Measurements from ENCODE around the gene FBXW2. TPM values are rescaled to one million over a fixed set of nuclear protein-coding genes. Genes with fewer than 3 reads are reported as not detected.

Gene FBXW2
- total and polyA plus RNA-seq, 5 donors: 13.9 to 52.5 (median 46.2) TPM

DNA sequence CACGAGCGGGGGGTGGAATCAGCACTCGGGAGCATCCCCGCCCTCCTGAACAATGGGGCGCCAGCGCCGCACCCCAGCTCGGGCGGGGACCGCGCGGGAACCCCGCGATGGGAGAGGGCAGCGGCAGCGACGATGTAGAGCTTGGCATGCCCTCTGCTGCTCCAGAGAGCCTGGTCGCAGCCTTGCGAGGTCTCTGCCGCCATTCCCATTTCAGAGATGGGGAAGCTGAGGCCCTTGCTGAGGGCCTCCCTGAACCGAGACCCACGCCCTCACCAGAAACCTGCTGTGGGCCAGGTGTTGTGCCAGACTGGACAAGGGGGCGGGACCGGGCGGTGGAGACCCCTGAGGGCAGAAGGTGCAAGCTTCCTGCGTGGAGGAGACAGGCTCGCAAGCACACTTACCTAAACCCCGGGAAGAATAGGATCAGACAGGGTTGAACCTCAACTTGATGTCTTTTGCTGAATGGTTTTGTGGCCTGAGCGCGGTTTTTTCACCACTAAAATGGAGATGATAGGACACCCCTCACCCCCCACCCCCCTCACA, 78.3 kb downstream of the FBXW2 start:
- WGBS: 10% methylated on average over 30 of the region's 30 CpGs
- intact Hi-C loops (cut with DNase I): no loop called here
- DNase-seq (no peak), ATAC-seq (peak in 1 of 2 donors; percentile 1)
- Histone ChIP-seq H3K27ac (ENCODE audit: low read length) (peak overlapping the region; percentile 16), H3K9me3 (ENCODE audit: control insufficient read depth, low read length) (no peaks in the 10 kb centered on the region), H3K4me1 (ENCODE audit: control insufficient read depth, insufficient read depth, low read length) (no peaks in the 10 kb centered on the region), H3K27me3 (ENCODE audit: control insufficient read depth, insufficient read depth) (no peaks in the 10 kb centered on the region), H3K4me3 (ENCODE audit: low read length) (peak overlapping the region; percentile 85)

DNA sequence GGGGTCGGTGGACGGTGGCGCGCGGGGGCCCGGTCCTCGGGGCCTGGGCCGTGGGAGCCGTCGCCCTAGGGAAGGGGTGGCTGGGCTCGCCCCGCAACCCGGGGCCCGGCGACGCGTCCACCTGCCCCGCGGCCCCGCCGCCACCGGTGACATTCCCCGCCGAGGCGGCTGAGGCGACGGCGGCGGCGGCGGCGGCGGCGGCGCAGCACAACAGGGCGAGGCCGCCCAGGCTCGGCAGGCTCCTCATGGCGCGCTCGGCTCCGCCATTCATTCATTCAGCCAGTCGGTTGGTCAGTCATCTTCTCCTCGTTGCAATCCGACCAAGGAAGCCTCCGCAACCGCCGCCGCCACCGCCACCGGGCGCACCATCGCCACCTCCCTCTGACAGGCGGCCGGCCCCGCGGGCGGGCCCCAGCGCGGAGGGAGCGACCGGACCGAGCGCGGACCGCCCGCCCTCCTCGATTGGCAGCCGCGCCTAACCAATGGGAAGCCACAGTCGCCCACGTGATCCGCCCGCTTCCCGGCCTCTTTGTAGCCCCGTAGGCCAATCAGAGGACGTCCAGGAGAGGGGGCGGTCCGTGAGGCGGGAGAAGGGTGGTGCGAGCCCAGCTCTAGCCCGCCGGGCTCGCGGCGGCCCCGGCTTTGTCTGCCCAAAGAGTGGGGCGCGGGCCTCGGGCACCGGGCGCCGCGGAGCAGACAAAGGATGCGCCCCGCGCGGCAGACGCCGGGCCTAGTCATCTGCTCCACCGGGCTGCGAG, 78.9 kb downstream of the FBXW2 start, which contains the start of gene MEGF9:
Gene MEGF9, minus strand, starts transcription at position 383 of the 758 bp plus-strand sequence. Its CDS starts 112 bp downstream, at position 271.
- WGBS: under 1% methylated on average over 102 of the region's 102 CpGs
- no peaks in the 10 kb centered on the region for H3K27me3 ChIP-seq (ENCODE audit: control insufficient read depth, insufficient read depth)
- intact Hi-C loops (cut with DNase I): no loop called here
- H3K27ac ChIP-seq (ENCODE audit: low read length): peak within 1 kb of the TSS; percentile 16
- DNase-seq (peak; percentile 98 to 99 (median 99)), ATAC-seq (peak; percentile 98)
- H3K4me3 ChIP-seq (ENCODE audit: low read length): peak within 1 kb of the TSS; percentile 85
- H3K9me3 ChIP-seq (ENCODE audit: control insufficient read depth, low read length): no peaks in the 10 kb centered on the region
- no peaks in the 10 kb centered on the region for H3K4me1 ChIP-seq (ENCODE audit: control insufficient read depth, insufficient read depth, low read length)

DNA sequence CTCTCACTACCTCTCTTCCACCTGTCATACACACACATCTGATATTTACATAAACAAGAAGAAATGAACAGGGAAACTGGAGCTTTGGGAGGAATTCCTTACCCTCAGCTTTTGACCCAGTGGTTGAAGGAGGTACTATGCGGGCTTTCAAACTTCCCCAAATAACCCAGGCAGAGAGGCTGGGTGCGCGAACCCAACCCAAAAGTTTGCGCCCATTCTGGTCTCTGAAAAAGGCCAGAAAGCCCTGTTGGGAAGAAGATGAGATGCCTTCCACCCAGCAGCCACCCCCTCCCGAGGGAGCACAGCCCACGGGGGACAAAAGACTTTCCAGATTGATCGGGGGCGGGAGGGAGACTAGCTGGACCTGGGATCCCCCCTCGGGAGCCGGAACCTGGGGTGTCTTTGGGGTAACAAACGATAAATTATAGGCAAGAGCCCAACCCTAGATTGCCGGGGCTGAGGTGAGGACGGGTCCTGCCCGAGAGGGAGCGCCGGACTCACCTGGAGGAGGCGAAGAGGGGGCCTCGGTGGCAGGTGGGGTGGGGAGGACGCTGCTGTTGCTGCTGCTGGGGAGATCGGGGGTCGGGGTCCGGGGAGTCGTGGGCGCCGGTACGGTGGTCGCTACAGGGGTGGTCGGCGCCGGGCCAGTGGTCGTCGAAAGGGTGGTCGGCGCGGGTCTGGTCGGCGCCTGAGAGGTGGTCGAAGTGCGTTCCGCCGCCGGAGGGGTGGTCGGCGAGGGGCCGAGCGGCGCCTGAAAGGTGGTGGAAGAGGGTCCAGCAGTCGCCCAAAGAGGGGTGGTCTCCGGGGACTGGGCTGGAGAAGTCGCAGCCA, 79.7 kb downstream of the FBXW2 start:
- peak overlapping the region; percentile 2 for H3K27ac ChIP-seq (ENCODE audit: low read length)
- H3K4me3 ChIP-seq (ENCODE audit: low read length): peak overlapping the region; percentile 85
- DNase-seq (peak; percentile 48 to 77 (median 74)), ATAC-seq (no peak)
- intact Hi-C loops (cut with DNase I): no loop called here
- no peaks in the 10 kb centered on the region for H3K9me3 ChIP-seq (ENCODE audit: control insufficient read depth, low read length)
- WGBS: 3% methylated on average over 50 of the region's 50 CpGs
- H3K27me3 ChIP-seq (ENCODE audit: control insufficient read depth, insufficient read depth): no peaks in the 10 kb centered on the region
- H3K4me1 ChIP-seq (ENCODE audit: control insufficient read depth, insufficient read depth, low read length): no peaks in the 10 kb centered on the region

GRCh38 chr9:120712539-120713031, 80.6 kb downstream of the FBXW2 start:
- no peak for DNase-seq
- intact Hi-C loops (cut with DNase I): no loop called here
- no peaks in the 10 kb centered on the region for H3K9me3 ChIP-seq (ENCODE audit: control insufficient read depth, low read length)
- no peak overlapping the region for H3K27ac ChIP-seq (ENCODE audit: low read length)
- no peak for ATAC-seq
- WGBS: 37% methylated on average over 4 of the region's 4 CpGs
- no peaks in the 10 kb centered on the region for H3K4me1 ChIP-seq (ENCODE audit: control insufficient read depth, insufficient read depth, low read length)
- peak overlapping the region; percentile 85 for H3K4me3 ChIP-seq (ENCODE audit: low read length)
- H3K27me3 ChIP-seq (ENCODE audit: control insufficient read depth, insufficient read depth): no peaks in the 10 kb centered on the region

DNA sequence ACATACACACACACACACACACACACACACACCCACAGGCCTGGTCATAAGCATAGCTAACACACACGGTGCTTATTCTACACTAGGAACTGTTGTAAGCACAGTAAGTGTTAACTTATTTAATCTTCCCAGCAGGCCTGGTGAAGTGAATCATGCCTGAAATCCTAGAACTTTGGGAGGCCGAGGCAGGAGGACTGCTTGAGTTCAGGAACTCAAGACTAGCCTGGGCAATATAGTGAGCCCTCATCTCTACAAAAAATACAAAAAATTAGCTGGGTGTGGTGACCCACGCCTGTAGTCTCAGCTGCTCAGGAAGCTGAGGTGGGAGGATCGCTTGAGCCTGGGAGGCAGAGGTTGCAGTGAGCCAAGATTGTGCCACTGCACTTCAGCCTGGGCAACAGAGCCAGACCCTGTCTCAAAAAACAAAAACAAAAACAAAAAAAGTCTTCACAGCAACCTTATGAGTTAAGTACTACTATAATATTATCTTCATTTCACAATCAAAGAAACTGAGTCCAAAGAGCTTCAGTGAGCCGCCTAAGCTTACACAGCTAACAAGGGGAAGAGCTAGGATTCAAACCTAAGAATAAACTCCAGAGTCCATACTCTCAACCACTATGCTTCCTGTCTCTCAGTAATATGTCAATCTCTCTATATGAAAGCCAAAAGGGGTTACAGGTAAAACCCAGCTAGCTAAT, 81.2 kb downstream of the FBXW2 start:
- ATAC-seq (no peak), DNase-seq (no peak)
- Histone ChIP-seq H3K9me3 (ENCODE audit: control insufficient read depth, low read length) (no peaks in the 10 kb centered on the region), H3K4me3 (ENCODE audit: low read length) (peak overlapping the region; percentile 85), H3K27me3 (ENCODE audit: control insufficient read depth, insufficient read depth) (no peaks in the 10 kb centered on the region), H3K27ac (ENCODE audit: low read length) (peak overlapping the region; percentile 36), H3K4me1 (ENCODE audit: control insufficient read depth, insufficient read depth, low read length) (no peaks in the 10 kb centered on the region)
- 56% methylated on average over 5 of the region's 5 CpGs for WGBS
- intact Hi-C loops (cut with DNase I): no loop called here

DNA sequence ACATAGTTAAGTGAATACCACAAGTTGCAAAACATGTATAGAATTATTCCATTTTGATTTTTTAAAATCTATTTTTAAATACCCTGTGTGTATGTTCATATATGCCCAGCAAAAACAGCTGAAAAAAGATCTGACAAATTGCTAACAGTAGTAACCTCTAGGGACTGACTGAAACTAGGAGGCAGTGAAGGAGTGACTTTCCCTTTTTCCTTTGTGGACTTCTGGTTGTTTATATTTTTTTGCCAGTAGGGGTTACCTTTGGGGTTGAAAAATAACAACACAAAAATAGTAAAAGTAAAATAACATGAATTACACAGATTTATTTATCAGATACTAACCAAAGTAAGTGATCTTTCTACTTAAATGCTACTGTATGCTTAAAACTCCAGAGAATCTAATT, 81.9 kb downstream of the FBXW2 start:
- no peaks in the 10 kb centered on the region for H3K27me3 ChIP-seq (ENCODE audit: control insufficient read depth, insufficient read depth)
- no peak overlapping the region for H3K4me3 ChIP-seq (ENCODE audit: low read length)
- no peaks in the 10 kb centered on the region for H3K9me3 ChIP-seq (ENCODE audit: control insufficient read depth, low read length)
- no peak overlapping the region for H3K27ac ChIP-seq (ENCODE audit: low read length)
- intact Hi-C loops (cut with DNase I): no loop called here
- no peak for DNase-seq
- no peaks in the 10 kb centered on the region for H3K4me1 ChIP-seq (ENCODE audit: control insufficient read depth, insufficient read depth, low read length)
- no peak for ATAC-seq

DNA sequence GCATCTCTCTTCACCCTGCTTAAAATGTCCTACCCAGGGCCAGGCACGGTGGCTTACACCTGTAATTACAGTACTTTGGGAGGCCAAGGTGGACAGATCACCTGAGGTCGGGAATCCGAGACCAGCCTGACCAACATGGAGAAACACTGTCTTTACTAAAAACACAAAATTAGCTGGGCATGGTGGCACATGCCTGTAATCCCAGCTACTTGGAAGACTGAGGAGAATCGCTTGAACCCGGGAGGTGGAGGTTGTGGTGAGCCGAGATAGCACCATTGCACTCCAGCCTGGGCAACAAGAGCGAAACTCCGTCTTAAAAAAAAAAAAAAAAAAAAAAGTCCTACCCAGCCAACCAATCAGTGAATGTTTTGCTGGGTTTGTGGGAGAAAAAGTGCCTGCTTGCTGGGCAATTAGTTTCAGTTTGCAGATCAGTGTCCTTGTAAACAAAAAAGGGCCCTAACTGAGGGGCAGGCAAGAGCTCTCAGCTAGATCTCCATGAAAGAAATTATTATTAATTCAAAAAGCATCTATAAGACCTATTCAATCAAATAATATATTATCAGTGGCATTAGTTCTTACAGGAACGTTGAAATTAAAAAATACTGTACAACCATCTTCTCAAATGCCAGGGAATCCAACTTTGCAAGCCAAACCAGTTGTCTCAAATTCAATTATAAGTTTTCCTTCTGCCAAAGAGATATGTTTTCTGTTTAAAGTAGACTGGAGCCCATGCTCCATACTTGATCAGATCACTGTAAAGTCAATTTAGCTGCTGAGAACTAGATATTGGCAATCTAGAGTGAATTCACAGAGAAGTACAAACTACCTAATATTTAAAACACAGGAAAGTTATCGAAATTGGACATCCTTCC, 82.9 kb downstream of the FBXW2 start:
- 66% methylated on average over 10 of the region's 10 CpGs for WGBS
- DNase-seq: no peak
- Histone ChIP-seq H3K27me3 (ENCODE audit: control insufficient read depth, insufficient read depth) (no peaks in the 10 kb centered on the region), H3K4me3 (ENCODE audit: low read length) (peak overlapping the region; percentile 31), H3K4me1 (ENCODE audit: control insufficient read depth, insufficient read depth, low read length) (no peaks in the 10 kb centered on the region), H3K9me3 (ENCODE audit: control insufficient read depth, low read length) (no peaks in the 10 kb centered on the region), H3K27ac (ENCODE audit: low read length) (peak overlapping the region; percentile 50)
- intact Hi-C loops (cut with DNase I): no loop called here
- ATAC-seq: no peak

- no peaks in the 10 kb centered on the region for H3K9me3 ChIP-seq (ENCODE audit: control insufficient read depth, low read length)
- ATAC-seq (no peak), DNase-seq (no peak)
- no peaks in the 10 kb centered on the region for H3K27me3 ChIP-seq (ENCODE audit: control insufficient read depth, insufficient read depth)
- intact Hi-C loops (cut with DNase I): no loop called here
- 94% methylated on average over 6 of the region's 6 CpGs for WGBS
- H3K4me1 ChIP-seq (ENCODE audit: control insufficient read depth, insufficient read depth, low read length): no peaks in the 10 kb centered on the region
- peak overlapping the region; percentile 26 for H3K27ac ChIP-seq (ENCODE audit: low read length)
- no peak overlapping the region for H3K4me3 ChIP-seq (ENCODE audit: low read length)
These were observed 84.5 kb downstream of the FBXW2 start for GRCh38 chr9:120708526-120709224.

DNA sequence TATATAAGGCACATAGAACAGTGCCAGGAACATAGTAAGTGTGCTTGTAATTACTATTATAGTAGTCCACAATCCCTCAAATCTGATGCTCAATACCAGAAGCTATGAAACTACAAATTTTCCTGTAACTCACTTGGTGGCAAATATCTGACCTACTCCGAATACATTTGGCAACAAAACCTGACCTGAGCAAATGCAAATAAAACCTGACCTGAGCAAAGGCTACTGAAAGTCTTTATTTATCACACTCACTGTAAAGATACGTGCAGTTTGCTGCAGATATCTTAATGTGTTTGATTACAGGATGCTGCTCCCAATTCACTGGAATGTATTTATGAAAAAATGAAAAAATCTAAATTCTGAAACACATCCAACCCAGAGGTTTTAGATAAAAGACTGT, 86.0 kb downstream of the FBXW2 start:
- no peak overlapping the region for H3K4me3 ChIP-seq (ENCODE audit: low read length)
- WGBS: 92% methylated on average over 2 of the region's 2 CpGs
- H3K27ac ChIP-seq (ENCODE audit: low read length): no peak overlapping the region
- no peaks in the 10 kb centered on the region for H3K9me3 ChIP-seq (ENCODE audit: control insufficient read depth, low read length)
- DNase-seq (no peak), ATAC-seq (no peak)
- no peaks in the 10 kb centered on the region for H3K27me3 ChIP-seq (ENCODE audit: control insufficient read depth, insufficient read depth)
- H3K4me1 ChIP-seq (ENCODE audit: control insufficient read depth, insufficient read depth, low read length): no peaks in the 10 kb centered on the region
- intact Hi-C loops (cut with DNase I): no loop called here

All from right cardiac atrium (tissue), 5 donors.